Thoracic aorta (tissue), 2 donors: ENCODE results near the gene NLGN1. TPM values are rescaled to one million over a fixed set of nuclear protein-coding genes. Genes with fewer than 3 reads are reported as not detected.

Experiments
- ATAC-seq: fragments of 150-250 bp; one replicate; pipeline ENCODE4 v1.8.0; 2017; ENCODE audit warnings: low read depth; ENCODE audit not compliant: insufficient number of reproducible peaks, low FRiP score
- DNase-seq: peaks from one replicate; pipeline ENCODE4 v3.0.0-alpha.2; 2020; ENCODE audit warnings: low spot score
- H3K27ac ChIP-seq, 2 donors: fragments of 200-600 bp; sonication (generic); 1 replicate in 1 of 2; 2 replicates in 1 of 2; pipeline ENCODE4 v1.5.1; 2016; ENCODE audit warnings: mild to moderate bottlenecking in 2 of 2, moderate library complexity in 2 of 2
- H3K27me3 ChIP-seq: fragments of 200-600 bp; sonication (generic); replicated peaks from 2 replicates; pipeline ENCODE4 v1.6.0; 2016; ENCODE audit warnings: mild to moderate bottlenecking; ENCODE audit not compliant: insufficient read depth
- H3K36me3 ChIP-seq: fragments of 200-600 bp; sonication (generic); one replicate; pipeline ENCODE4 v1.5.1; 2016
- H3K4me1 ChIP-seq, 2 donors: fragments of 200-600 bp; sonication (generic); 1 replicate in 1 of 2; 2 replicates in 1 of 2; pipeline versions ENCODE4 v1.5.1 to v1.6.0; 2016; ENCODE audit warnings: low read depth in 2 of 2, mild to moderate bottlenecking in 1 of 2; ENCODE audit not compliant: control insufficient read depth in 1 of 2
- H3K4me3 ChIP-seq: fragments of 200-600 bp; sonication (generic); 2 replicates; pipeline ENCODE4 v1.5.1; 2016; ENCODE audit warnings: mild to moderate bottlenecking
- H3K9me3 ChIP-seq: fragments of 200-600 bp; sonication (generic); 2 replicates; pipeline ENCODE4 v1.5.1; 2016
- total RNA-seq, 2 donors: library from RNA; depleted of rRNA; stranded (reverse); fragments of >200 nt; gene quantifications; one replicate each; pipeline versions ENCODE4 v1.1.0 to v1.2.3, GENCODE V29; 2016
- TF ChIP-seq, protein P1 (sequence below): fragments of 200-600 bp; sonication (generic); IDR thresholded peaks from one replicate; pipeline ENCODE4 v1.5.1; 2019; ENCODE audit warnings: antibody characterized with exemption

NLGN1 gene
- total RNA-seq, 2 donors from 2014 or later = 17.8 to 18.3 TPM

DNA sequence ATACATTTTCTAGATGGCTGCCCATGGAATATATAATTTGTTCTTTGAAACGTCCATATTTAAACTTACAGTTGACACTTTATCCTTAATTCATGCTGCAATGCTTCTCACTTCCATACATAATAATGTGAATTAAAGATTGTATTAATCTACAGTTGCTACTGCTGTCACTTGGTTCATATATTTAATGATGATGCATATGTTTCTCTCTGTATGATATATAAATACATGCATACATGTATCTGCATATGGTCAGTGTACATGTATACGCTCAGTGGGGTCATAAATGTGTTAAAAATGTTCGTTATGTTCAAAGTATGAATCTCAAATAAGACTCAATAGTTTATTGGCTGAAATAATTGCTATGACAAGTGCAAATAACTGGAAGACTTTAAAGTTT is 382.5 kb downstream of the NLGN1 start:
- Histone ChIP-seq H3K27me3 (no peaks in the 10 kb centered on the region), H3K27ac (no peak overlapping the region), H3K36me3 (no peaks in the 10 kb centered on the region), H3K4me1 (no peaks in the 10 kb centered on the region), H3K4me3 (no peak overlapping the region), H3K9me3 (no peaks in the 10 kb centered on the region)
- DNase-seq (no peak), ATAC-seq (no peak)
- TF ChIP-seq, protein P1, sequence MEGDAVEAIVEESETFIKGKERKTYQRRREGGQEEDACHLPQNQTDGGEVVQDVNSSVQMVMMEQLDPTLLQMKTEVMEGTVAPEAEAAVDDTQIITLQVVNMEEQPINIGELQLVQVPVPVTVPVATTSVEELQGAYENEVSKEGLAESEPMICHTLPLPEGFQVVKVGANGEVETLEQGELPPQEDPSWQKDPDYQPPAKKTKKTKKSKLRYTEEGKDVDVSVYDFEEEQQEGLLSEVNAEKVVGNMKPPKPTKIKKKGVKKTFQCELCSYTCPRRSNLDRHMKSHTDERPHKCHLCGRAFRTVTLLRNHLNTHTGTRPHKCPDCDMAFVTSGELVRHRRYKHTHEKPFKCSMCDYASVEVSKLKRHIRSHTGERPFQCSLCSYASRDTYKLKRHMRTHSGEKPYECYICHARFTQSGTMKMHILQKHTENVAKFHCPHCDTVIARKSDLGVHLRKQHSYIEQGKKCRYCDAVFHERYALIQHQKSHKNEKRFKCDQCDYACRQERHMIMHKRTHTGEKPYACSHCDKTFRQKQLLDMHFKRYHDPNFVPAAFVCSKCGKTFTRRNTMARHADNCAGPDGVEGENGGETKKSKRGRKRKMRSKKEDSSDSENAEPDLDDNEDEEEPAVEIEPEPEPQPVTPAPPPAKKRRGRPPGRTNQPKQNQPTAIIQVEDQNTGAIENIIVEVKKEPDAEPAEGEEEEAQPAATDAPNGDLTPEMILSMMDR = no peak

GRCh38 chr3:173785004-173785403 is 387.5 kb downstream of the NLGN1 start:
- Histone ChIP-seq H3K27ac (no peak overlapping the region), H3K9me3 (no peaks in the 10 kb centered on the region), H3K27me3 (no peaks in the 10 kb centered on the region), H3K4me3 (no peak overlapping the region), H3K36me3 (no peaks in the 10 kb centered on the region), H3K4me1 (no peaks in the 10 kb centered on the region)
- no peak for DNase-seq
- no peak for ATAC-seq
- TF ChIP-seq, protein P1 = no peak

DNA sequence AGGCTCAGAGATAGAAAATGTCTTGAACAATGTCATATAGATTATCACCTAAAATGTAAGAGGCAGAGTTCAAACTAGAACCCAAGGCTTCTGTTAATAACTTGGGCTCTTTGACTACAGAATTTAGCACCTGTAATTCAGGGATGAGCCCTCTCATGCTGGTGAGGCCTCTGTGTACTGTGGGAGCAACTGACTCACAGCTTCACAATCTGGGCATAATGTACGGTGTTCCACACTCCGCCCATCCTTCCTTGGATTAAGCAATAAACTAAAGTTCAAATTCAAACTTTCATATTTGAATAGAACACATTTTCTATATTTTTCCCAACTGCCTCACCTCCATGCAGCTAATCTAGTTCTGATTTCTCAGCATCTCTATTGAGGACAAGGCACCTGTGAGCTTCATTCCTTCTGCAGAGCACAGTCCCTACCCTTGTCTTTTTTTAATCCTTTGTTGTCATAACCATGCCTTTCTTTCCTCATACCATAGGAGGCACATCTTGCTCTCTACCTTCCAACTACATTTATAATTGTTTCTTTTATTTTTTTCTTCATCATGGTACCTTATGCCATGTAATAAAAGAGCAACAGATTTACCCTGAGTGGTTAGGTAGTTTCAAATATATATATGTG is 392.1 kb downstream of the NLGN1 start:
- no peak overlapping the region for H3K27ac ChIP-seq
- H3K9me3 ChIP-seq = no peaks in the 10 kb centered on the region
- H3K4me1 ChIP-seq = no peaks in the 10 kb centered on the region
- TF ChIP-seq, protein P1 = no peak
- ATAC-seq (no peak), DNase-seq (no peak)
- H3K27me3 ChIP-seq = no peaks in the 10 kb centered on the region
- no peak overlapping the region for H3K4me3 ChIP-seq
- no peaks in the 10 kb centered on the region for H3K36me3 ChIP-seq

DNA sequence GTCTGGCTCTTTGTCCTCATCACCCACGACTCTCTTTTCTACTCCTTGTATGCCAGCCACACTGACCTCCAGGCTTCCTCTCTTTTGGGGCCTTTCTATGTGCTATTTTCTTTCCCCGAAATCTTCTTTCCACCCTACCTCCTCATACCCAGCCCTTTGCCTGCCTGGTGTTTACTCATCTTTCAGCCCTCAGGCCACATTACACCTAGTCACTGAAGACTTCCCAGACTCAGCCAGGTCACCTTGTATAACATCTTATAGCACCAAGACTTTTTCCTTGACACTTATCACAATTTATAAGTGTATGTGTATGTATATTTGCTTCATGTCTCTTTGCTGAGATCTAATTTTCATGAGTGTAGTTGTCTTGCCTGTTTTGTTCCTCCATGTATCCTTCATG is 396.4 kb downstream of the NLGN1 start:
- TF ChIP-seq, protein P1 = no peak
- DNase-seq = no peak
- H3K4me3 ChIP-seq = no peak overlapping the region

DNA sequence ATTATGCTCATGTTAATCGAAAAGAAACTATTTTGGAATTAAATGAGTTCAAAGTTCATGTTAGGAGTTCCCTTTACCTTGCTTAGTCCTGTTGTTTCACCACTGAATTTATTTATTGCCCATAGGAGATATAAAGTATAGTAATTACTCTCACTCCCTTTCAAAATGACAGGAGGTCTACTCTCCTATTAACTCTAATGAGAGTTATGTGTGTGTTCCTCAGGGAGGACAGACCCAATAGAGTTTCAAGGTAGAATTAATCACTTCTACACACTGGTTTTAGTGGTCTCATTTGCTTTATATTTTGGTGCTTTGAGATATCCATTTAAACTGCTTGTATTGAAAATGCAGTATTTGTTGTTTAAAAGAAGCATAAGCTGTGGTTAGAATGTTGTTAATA is 398.9 kb downstream of the NLGN1 start:
- Histone ChIP-seq H3K9me3 (no peaks in the 10 kb centered on the region), H3K27ac (no peak overlapping the region), H3K36me3 (no peaks in the 10 kb centered on the region), H3K4me3 (no peak overlapping the region), H3K27me3 (no peaks in the 10 kb centered on the region), H3K4me1 (no peaks in the 10 kb centered on the region)
- TF ChIP-seq, protein P1 = no peak
- DNase-seq = no peak
- no peak for ATAC-seq

More for the DNA sequence above, 396.4 kb downstream of the NLGN1 start:
- no peaks in the 10 kb centered on the region for H3K4me1 ChIP-seq
- ATAC-seq = no peak
- H3K9me3 ChIP-seq = no peaks in the 10 kb centered on the region
- H3K27ac ChIP-seq = no peak overlapping the region
- no peaks in the 10 kb centered on the region for H3K36me3 ChIP-seq
- H3K27me3 ChIP-seq = no peaks in the 10 kb centered on the region
